Upper lobe of left lung (tissue), 6 donors: ENCODE data around the gene ADGRD1. TPM values are rescaled to one million over a fixed set of nuclear protein-coding genes. Genes with fewer than 3 reads are reported as not detected.
A peak's percentile ranks its signal among the peaks of the same experiment; 100 is the strongest.

Experiments
- ATAC-seq, 2 donors: fragments of 200-7000 bp; cut with Tn5 transposase; one replicate each; pipeline ENCODE4 v1.9.1; 2022; ENCODE audit warnings: mild to moderate bottlenecking in 2 of 2, moderate library complexity in 2 of 2; ENCODE audit not compliant: low FRiP score in 2 of 2
- DNase-seq, 2 donors: peaks; one replicate each; pipeline ENCODE4 v3.0.0-alpha.2; 2019 to 2020
- H3K27ac ChIP-seq, 4 donors: fragments of 200-600 bp; sonication (generic); one replicate each; pipeline ENCODE4 v1.5.1; 2016 to 2019
- H3K27me3 ChIP-seq, 4 donors: fragments of 200-600 bp; sonication (generic); one replicate each; pipeline ENCODE4 v1.5.1; 2017 to 2019
- H3K36me3 ChIP-seq, 4 donors: fragments of 200-600 bp; sonication (generic); one replicate each; pipeline ENCODE4 v1.5.1; 2016 to 2019
- H3K4me1 ChIP-seq, 4 donors: fragments of 200-600 bp; sonication (generic); one replicate each; pipeline ENCODE4 v1.5.1; 2018 to 2019
- H3K4me3 ChIP-seq, 4 donors: fragments of 200-600 bp; sonication (generic); one replicate each; pipeline ENCODE4 v1.5.1; 2017 to 2019; ENCODE audit warnings: mild to moderate bottlenecking in 2 of 4, moderate library complexity in 1 of 4
- H3K9me3 ChIP-seq, 4 donors: fragments of 200-600 bp; sonication (generic); one replicate each; pipeline ENCODE4 v1.5.1; 2018 to 2019
- CTCF ChIP-seq, 6 experiments: fragments of 450-650 bp in 4 of 6; fragments of 200-600 bp in 2 of 6; sonication (generic) in 2 of 6; IDR thresholded peaks; one replicate each; pipeline ENCODE4 v1.5.1; 2016 to 2019; ENCODE audit warnings: antibody characterized with exemption in 6 of 6
- EP300 ChIP-seq, 4 donors: sonication (generic); formaldehyde crosslinking; IDR thresholded peaks; one replicate each; pipeline ENCODE4 v1.5.1; 2017; ENCODE audit warnings: antibody characterized with exemption in 4 of 4, control low read depth in 2 of 4
- POLR2A ChIP-seq, 4 donors: fragments of 450-650 bp; IDR thresholded peaks; one replicate each; pipeline ENCODE4 v1.5.1; 2016 to 2017; ENCODE audit warnings: antibody characterized with exemption in 4 of 4, mild to moderate bottlenecking in 2 of 4
- POLR2AphosphoS5 ChIP-seq, 2 donors: sonication (generic); formaldehyde crosslinking; IDR thresholded peaks; one replicate each; pipeline ENCODE4 v1.5.1; 2017; ENCODE audit warnings: antibody characterized with exemption in 2 of 2
- WGBS, 2 donors: methylation state at CpG; one replicate each; pipeline ENCODE4 v1.1.5; 2017 to 2018; 5-methylcytosine and 5-hydroxymethylcytosine counted together
- total RNA-seq, 6 donors: library from RNA; depleted of rRNA in 4 of 6; stranded (reverse); fragments of >200 nt in 4 of 6; gene quantifications; one replicate each; pipeline versions ENCODE4 v1.1.0 to v1.2.1, GENCODE V29; 2016 to 2021
- donor health status: DM: no; HTN: no; CAD: no; lungs with moderate emphysema.
- donor health status: DM: no; HTN: yes; CAD: no; lungs with severe emphysema.

The ADGRD1 gene
- total RNA-seq, 6 donors from 2014 or later = 84.2 to 124 (median 94.7) TPM

GRCh38 chr12:130929363-130929762 lies 24.3 kb upstream of the ADGRD1 start:
- no peaks in the 10 kb centered on the region for H3K36me3 ChIP-seq
- H3K27ac ChIP-seq = no peak overlapping the region
- H3K4me1 ChIP-seq = peaks cover 3 to 8% (median 6%) of the 10 kb centered on the region in 4 donors
- no peaks in the 10 kb centered on the region for H3K27me3 ChIP-seq
- DNase-seq (no peak), ATAC-seq (no peak)
- no peaks in the 10 kb centered on the region for H3K9me3 ChIP-seq
- TF ChIP-seq POLR2AphosphoS5 (IDR thresholded peaks at IDR 0.05) (no peak), POLR2A (IDR thresholded peaks at IDR 0.05) (no peak), CTCF (IDR thresholded peaks at IDR 0.05) (no peak), EP300 (IDR thresholded peaks at IDR 0.05) (no peak)
- H3K4me3 ChIP-seq = no peak overlapping the region
- 76 to 77% methylated on average over 8 of the region's 8 CpGs for WGBS, 2 donors

- Histone ChIP-seq H3K27ac (peak overlapping the region in 3 of 4 donors; percentile 24 to 47 (median 40)), H3K4me1 (peaks cover 3 to 8% (median 6%) of the 10 kb centered on the region in 4 donors), H3K36me3 (no peaks in the 10 kb centered on the region), H3K9me3 (no peaks in the 10 kb centered on the region), H3K4me3 (peak overlapping the region in 1 of 4 donors; percentile 19), H3K27me3 (no peaks in the 10 kb centered on the region)
- WGBS, 2 donors = 67 to 81% methylated on average over 10 of the region's 10 CpGs
- no peak for TF ChIP-seq EP300 (IDR thresholded peaks at IDR 0.05)
- no peak for TF ChIP-seq CTCF (IDR thresholded peaks at IDR 0.05)
- TF ChIP-seq POLR2AphosphoS5 (IDR thresholded peaks at IDR 0.05) = no peak
- TF ChIP-seq POLR2A (IDR thresholded peaks at IDR 0.05) = no peak
- no peak for DNase-seq
- peak in 1 of 2 donors; percentile 35 for ATAC-seq
Observed at GRCh38 chr12:130932061-130932930, 21.4 kb upstream of the ADGRD1 start.

GRCh38 chr12:130933269-130933995 lies 20.3 kb upstream of the ADGRD1 start:
- Histone ChIP-seq H3K4me1 (peaks cover 3 to 7% (median 5%) of the 10 kb centered on the region in 4 donors), H3K4me3 (peak overlapping the region in 3 of 4 donors; percentile 17 to 19 (median 18)), H3K9me3 (no peaks in the 10 kb centered on the region), H3K36me3 (no peaks in the 10 kb centered on the region), H3K27me3 (no peaks in the 10 kb centered on the region), H3K27ac (peak overlapping the region in 2 of 4 donors; percentile 40 to 47)
- peak; percentile 62 to 88 for ATAC-seq
- TF ChIP-seq POLR2AphosphoS5 (IDR thresholded peaks at IDR 0.05) (peak; percentile 13 to 36), POLR2A (IDR thresholded peaks at IDR 0.05) (peak in 1 of 4 donors; percentile 36), EP300 (IDR thresholded peaks at IDR 0.05) (peak in 1 of 4 donors; percentile 34), CTCF (IDR thresholded peaks at IDR 0.05) (no peak)
- DNase-seq = peak; percentile 81 to 88
- 74% methylated on average over 19 to 38 of the region's 38 CpGs for WGBS, 2 donors

- H3K27me3 ChIP-seq = no peaks in the 10 kb centered on the region
- no peak overlapping the region for H3K4me3 ChIP-seq
- no peaks in the 10 kb centered on the region for H3K9me3 ChIP-seq
- DNase-seq (no peak), ATAC-seq (no peak)
- TF ChIP-seq POLR2A (IDR thresholded peaks at IDR 0.05) (no peak), POLR2AphosphoS5 (IDR thresholded peaks at IDR 0.05) (no peak), EP300 (IDR thresholded peaks at IDR 0.05) (no peak), CTCF (IDR thresholded peaks at IDR 0.05) (no peak)
- 74 to 91% methylated on average over 2 of the region's 2 CpGs for WGBS, 2 donors
- H3K36me3 ChIP-seq = no peaks in the 10 kb centered on the region
- H3K4me1 ChIP-seq = peaks cover 0 to 7% (median 3%) of the 10 kb centered on the region in 4 donors
- no peak overlapping the region for H3K27ac ChIP-seq
Observed at GRCh38 chr12:130934753-130935152, 19.0 kb upstream of the ADGRD1 start.
